Activated CD4-positive, alpha-beta memory T cell treated with anti-CD3 and anti-CD28 coated beads, Interleukin-2, amount 10 ng/mL, durations not matched to agents 7 days and 5 days (primary cell): ENCODE results near the gene GHRH. TPM values are rescaled to one million over a fixed set of nuclear protein-coding genes. Genes with fewer than 3 reads are reported as not detected.

Experiments
- CTCF ChIA-PET: fragments of 350-600 bp; sonication (Branson Sonifier 250); formaldehyde crosslinking; loops from one replicate; lab custom pipeline; 2021; ENCODE audit warnings: antibody characterized with exemption, inconsistent platforms; lab: Charles Lee
- POLR2A ChIA-PET: fragments of 350-600 bp; sonication (Branson Sonifier 250); formaldehyde crosslinking; loops from one replicate; lab custom pipeline; 2021; ENCODE audit warnings: antibody characterized with exemption; lab: Charles Lee
- DNase-seq: peaks from one replicate; pipeline ENCODE4 v3.0.0-alpha.2; 2020
- H3K27ac Mint-ChIP-seq: one replicate; pipeline ENCODE4 v1.8.0; 2021; ENCODE audit warnings: mild to moderate bottlenecking, mixed read lengths
- H3K27me3 Mint-ChIP-seq: one replicate; pipeline ENCODE4 v1.8.0; 2021; ENCODE audit warnings: mixed read lengths
- H3K36me3 Mint-ChIP-seq: one replicate; pipeline ENCODE4 v1.8.0; 2021; ENCODE audit warnings: low read depth, mixed read lengths
- H3K4me1 Mint-ChIP-seq: one replicate; pipeline ENCODE4 v1.8.0; 2021; ENCODE audit warnings: mixed read lengths
- H3K4me3 Mint-ChIP-seq: one replicate; pipeline ENCODE4 v1.8.0; 2021; ENCODE audit warnings: mild to moderate bottlenecking, mixed read lengths
- H3K9me3 Mint-ChIP-seq: one replicate; pipeline ENCODE4 v1.8.0; 2021; ENCODE audit warnings: mixed read lengths
- total RNA-seq, 2 experiments: library from RNA; stranded (reverse); gene quantifications; one replicate each; pipeline ENCODE4 v1.2.3, GENCODE V29; 2021

GHRH gene
- total RNA-seq, 2 experiments from 2014 or later: not detected

GRCh38 chr20:37254114-37254878 lies 7.3 kb downstream of the GHRH start:
- H3K36me3 Mint-ChIP-seq: no peaks in the 10 kb centered on the region
- no peak overlapping the region for H3K4me3 Mint-ChIP-seq
- DNase-seq: no peak
- H3K9me3 Mint-ChIP-seq: peaks cover 5% of the 10 kb centered on the region
- peaks cover 3% of the 10 kb centered on the region for H3K27me3 Mint-ChIP-seq
- POLR2A ChIA-PET: no interaction called here
- no peak overlapping the region for H3K27ac Mint-ChIP-seq
- CTCF ChIA-PET: interaction anchor here (1.0 kb wide), 1 partner anchor 8 kb away, joined by 3 read pairs; no protein-coding TSS in a partner anchor
- no peaks in the 10 kb centered on the region for H3K4me1 Mint-ChIP-seq

DNA sequence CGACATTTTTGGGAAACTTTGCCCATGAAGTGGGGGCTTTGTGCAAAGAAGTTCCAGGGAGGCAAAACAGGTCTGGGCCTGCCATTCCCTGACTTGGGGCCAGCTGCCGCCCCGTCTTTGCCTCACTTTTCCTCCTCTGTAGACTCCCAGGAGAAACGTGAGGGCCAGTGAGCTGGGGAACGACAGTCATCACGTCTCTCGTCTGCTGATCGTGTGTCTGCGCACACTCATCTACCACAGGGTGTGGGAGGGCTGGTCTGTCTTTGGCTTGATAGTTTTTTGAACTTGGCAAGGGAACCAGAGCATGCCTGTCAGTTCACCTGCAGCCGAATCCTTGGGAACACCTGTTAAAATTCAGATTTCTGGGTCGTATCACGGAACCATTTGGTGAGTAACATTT lies 8.5 kb downstream of the GHRH start:
- Mint-ChIP-seq H3K4me3 (no peak overlapping the region), H3K27ac (no peak overlapping the region), H3K27me3 (peaks cover 3% of the 10 kb centered on the region), H3K36me3 (no peaks in the 10 kb centered on the region), H3K9me3 (peaks cover 5% of the 10 kb centered on the region), H3K4me1 (no peaks in the 10 kb centered on the region)
- POLR2A ChIA-PET: no interaction called here
- DNase-seq: no peak
- CTCF ChIA-PET: interaction anchor here (1.0 kb wide), 1 partner anchor 10 kb away, joined by 3 read pairs; no protein-coding TSS in a partner anchor

- peaks cover 3% of the 10 kb centered on the region for H3K27me3 Mint-ChIP-seq
- H3K4me1 Mint-ChIP-seq: no peaks in the 10 kb centered on the region
- POLR2A ChIA-PET: interaction anchor here (1.0 kb wide), 1 partner anchor 8 kb away, joined by 3 read pairs; no protein-coding TSS in a partner anchor
- no peak overlapping the region for H3K4me3 Mint-ChIP-seq
- no peaks in the 10 kb centered on the region for H3K36me3 Mint-ChIP-seq
- H3K9me3 Mint-ChIP-seq: peaks cover 5% of the 10 kb centered on the region
- no peak for DNase-seq
- H3K27ac Mint-ChIP-seq: no peak overlapping the region
- CTCF ChIA-PET: no interaction called here
These were observed 9.7 kb downstream of the GHRH start for GRCh38 chr20:37251825-37252477.

GRCh38 chr20:37249304-37249703 lies 12.3 kb downstream of the GHRH start:
- POLR2A ChIA-PET: no interaction called here
- Mint-ChIP-seq H3K4me1 (no peaks in the 10 kb centered on the region), H3K36me3 (no peaks in the 10 kb centered on the region), H3K4me3 (no peak overlapping the region), H3K27me3 (no peaks in the 10 kb centered on the region), H3K9me3 (peaks cover 2% of the 10 kb centered on the region), H3K27ac (no peak overlapping the region)
- DNase-seq: no peak
- CTCF ChIA-PET: no interaction called here

GRCh38 chr20:37247547-37247946 lies 14.1 kb downstream of the GHRH start:
- Mint-ChIP-seq H3K4me1 (no peaks in the 10 kb centered on the region), H3K27ac (no peak overlapping the region), H3K9me3 (no peaks in the 10 kb centered on the region), H3K4me3 (no peak overlapping the region), H3K27me3 (no peaks in the 10 kb centered on the region), H3K36me3 (peaks cover 11% of the 10 kb centered on the region)
- POLR2A ChIA-PET: no interaction called here
- CTCF ChIA-PET: interaction anchor here (0.7 to 1.0 kb wide), 2 partner anchors 26 to 52 kb away, joined by 3 read pairs; no protein-coding TSS in a partner anchor
- DNase-seq: no peak

GRCh38 chr20:37246736-37247135 lies 14.9 kb downstream of the GHRH start:
- DNase-seq: no peak
- ChIA-PET POLR2A (no interaction called here), CTCF (interaction anchor here (1.0 kb wide), 1 partner anchor 51 kb away, joined by 3 read pairs; no protein-coding TSS in a partner anchor)
- H3K4me3 Mint-ChIP-seq: no peak overlapping the region
- H3K36me3 Mint-ChIP-seq: peaks cover 13% of the 10 kb centered on the region
- H3K27me3 Mint-ChIP-seq: no peaks in the 10 kb centered on the region
- no peaks in the 10 kb centered on the region for H3K9me3 Mint-ChIP-seq
- no peak overlapping the region for H3K27ac Mint-ChIP-seq
- H3K4me1 Mint-ChIP-seq: no peaks in the 10 kb centered on the region

GRCh38 chr20:37245216-37246150 lies 16.1 kb downstream of the GHRH start:
- no peak overlapping the region for H3K27ac Mint-ChIP-seq
- no peaks in the 10 kb centered on the region for H3K4me1 Mint-ChIP-seq
- H3K9me3 Mint-ChIP-seq: no peaks in the 10 kb centered on the region
- no peak for DNase-seq
- no peaks in the 10 kb centered on the region for H3K27me3 Mint-ChIP-seq
- ChIA-PET CTCF (no interaction called here), POLR2A (no interaction called here)
- H3K4me3 Mint-ChIP-seq: no peak overlapping the region
- H3K36me3 Mint-ChIP-seq: peaks cover 23% of the 10 kb centered on the region

DNA sequence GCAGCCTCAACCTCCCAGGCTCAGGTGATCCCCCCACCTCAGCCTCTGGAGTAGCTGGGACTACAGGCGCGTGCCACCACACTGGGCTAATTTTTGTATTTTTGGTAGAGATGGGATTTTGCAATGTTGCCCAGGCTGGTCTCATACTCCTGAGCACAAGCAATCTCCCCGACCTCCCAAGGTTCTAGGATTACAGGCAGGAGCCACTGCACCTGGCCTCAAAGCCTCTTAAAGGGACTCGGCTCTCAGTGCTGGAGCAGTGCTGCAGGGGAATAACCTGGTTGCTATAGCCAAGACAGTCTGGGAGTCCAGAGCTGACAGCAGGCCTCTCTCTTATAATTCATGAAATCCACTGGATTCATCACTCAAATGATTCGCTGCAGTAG lies 17.0 kb downstream of the GHRH start:
- POLR2A ChIA-PET: no interaction called here
- H3K36me3 Mint-ChIP-seq: peaks cover 26% of the 10 kb centered on the region
- CTCF ChIA-PET: no interaction called here
- no peaks in the 10 kb centered on the region for H3K4me1 Mint-ChIP-seq
- H3K4me3 Mint-ChIP-seq: no peak overlapping the region
- no peaks in the 10 kb centered on the region for H3K9me3 Mint-ChIP-seq
- DNase-seq: no peak
- H3K27me3 Mint-ChIP-seq: no peaks in the 10 kb centered on the region
- no peak overlapping the region for H3K27ac Mint-ChIP-seq

DNA sequence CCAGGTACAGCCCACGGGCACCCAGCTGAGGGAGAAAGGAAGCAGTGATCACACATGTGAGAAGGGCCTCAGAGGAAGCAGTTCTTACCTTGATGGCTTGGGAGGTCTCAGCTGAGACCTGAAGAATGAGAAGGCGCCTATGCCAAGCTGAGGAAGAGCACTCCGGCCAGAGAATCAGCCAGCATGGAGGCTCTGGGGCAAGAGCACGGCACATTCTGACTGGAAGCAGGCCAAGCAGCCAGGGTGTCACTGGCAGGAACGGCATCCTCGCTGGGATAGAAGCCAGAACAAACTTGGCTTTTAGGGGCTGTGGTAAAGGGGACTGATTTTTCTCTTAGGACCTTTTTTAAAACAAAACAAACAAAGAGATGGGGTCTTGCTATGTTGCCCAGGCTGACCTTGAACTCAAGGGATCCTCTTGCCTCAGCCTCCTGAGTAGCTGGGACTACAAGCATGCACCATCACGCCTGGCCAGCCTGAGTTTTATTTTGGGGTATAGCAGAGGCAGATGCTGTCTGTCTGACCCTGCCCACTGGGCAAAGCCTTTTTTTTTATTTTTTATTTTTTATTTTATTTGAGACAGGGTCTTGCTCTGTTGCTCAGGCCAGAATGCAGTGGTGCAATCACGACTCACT lies 17.6 kb downstream of the GHRH start:
- ChIA-PET CTCF (interaction anchor here (0.9 kb wide), 1 partner anchor 48 kb away, joined by 3 read pairs; no protein-coding TSS in a partner anchor), POLR2A (interaction anchor here (0.6 kb wide), 1 partner anchor 8 kb away, joined by 3 read pairs; no protein-coding TSS in a partner anchor)
- H3K4me1 Mint-ChIP-seq: no peaks in the 10 kb centered on the region
- no peaks in the 10 kb centered on the region for H3K9me3 Mint-ChIP-seq
- H3K4me3 Mint-ChIP-seq: no peak overlapping the region
- peaks cover 32% of the 10 kb centered on the region for H3K36me3 Mint-ChIP-seq
- H3K27me3 Mint-ChIP-seq: no peaks in the 10 kb centered on the region
- no peak overlapping the region for H3K27ac Mint-ChIP-seq
- DNase-seq: no peak

DNA sequence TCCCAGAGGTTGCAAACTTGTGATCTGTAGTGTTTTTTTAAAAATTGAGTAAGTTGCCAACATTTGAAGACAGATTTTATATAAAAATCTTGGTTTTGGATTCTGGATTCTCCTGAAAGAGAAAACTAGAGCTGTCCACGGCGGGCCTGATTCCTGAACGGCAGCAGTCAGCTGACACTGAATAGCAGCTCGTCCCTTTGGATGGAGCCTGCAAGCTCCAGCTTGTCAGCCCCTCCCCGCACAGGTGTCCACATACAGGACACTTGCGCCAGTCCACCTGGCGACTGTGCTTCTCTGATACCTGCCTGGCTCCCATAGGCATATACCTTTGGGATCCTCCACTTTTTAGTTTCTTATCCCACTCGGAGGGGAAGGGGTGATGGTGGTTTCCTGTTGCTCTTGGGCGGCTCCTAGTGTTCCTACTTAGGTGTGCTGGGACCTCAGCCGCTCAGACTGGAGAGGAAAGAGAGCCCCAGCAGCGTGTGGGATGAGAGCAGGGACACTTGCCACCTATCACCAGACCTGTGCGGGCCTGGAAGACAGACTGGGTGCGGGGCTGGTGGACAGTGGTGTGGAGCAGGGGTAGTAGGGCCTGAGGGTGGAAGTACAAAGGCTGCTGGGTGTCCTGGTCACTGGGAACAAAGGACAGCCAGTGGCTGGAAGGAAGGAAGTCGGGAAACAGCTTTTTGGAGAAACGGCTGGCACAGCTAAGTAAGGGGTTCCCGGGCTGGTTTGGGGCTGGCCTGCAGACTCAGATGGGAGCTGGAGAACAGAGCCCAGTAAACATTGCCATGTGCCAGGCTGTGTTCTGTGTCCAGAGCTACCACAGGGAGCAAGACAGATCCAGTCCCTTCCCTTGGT lies 18.3 kb downstream of the GHRH start:
- peaks cover 39% of the 10 kb centered on the region for H3K36me3 Mint-ChIP-seq
- H3K27me3 Mint-ChIP-seq: no peaks in the 10 kb centered on the region
- H3K4me1 Mint-ChIP-seq: no peaks in the 10 kb centered on the region
- CTCF ChIA-PET: interaction anchor here (0.9 kb wide), 1 partner anchor 48 kb away, joined by 3 read pairs; no protein-coding TSS in a partner anchor
- H3K4me3 Mint-ChIP-seq: no peak overlapping the region
- POLR2A ChIA-PET: interaction anchor here (0.6 kb wide), 1 partner anchor 9 kb away, joined by 3 read pairs; no protein-coding TSS in a partner anchor
- no peaks in the 10 kb centered on the region for H3K9me3 Mint-ChIP-seq
- no peak overlapping the region for H3K27ac Mint-ChIP-seq
- no peak for DNase-seq

GRCh38 chr20:37242503-37242902 lies 19.1 kb downstream of the GHRH start:
- no peaks in the 10 kb centered on the region for H3K9me3 Mint-ChIP-seq
- no peaks in the 10 kb centered on the region for H3K27me3 Mint-ChIP-seq
- ChIA-PET POLR2A (interaction anchor here (1.4 kb wide), 1 partner anchor 13 kb away, joined by 3 read pairs; no protein-coding TSS in a partner anchor), CTCF (no interaction called here)
- H3K4me3 Mint-ChIP-seq: no peak overlapping the region
- H3K36me3 Mint-ChIP-seq: peaks cover 42% of the 10 kb centered on the region
- no peak for DNase-seq
- H3K27ac Mint-ChIP-seq: no peak overlapping the region
- H3K4me1 Mint-ChIP-seq: no peaks in the 10 kb centered on the region
